Mesenchymal stem cell (in vitro differentiated cells and primary cell): Measurements from ENCODE around the gene SYT6.

Source experiments
- DNase-seq: peaks from one replicate; pipeline ENCODE4 v3.0.0-alpha.2; 2013
- H2AFZ ChIP-seq: one replicate; pipeline ENCODE4 v1.6.1; 2013; ENCODE audit warnings: low read depth, mild to moderate bottlenecking, control low read depth, inconsistent platforms, low read length, moderate library complexity
- H2AK5ac ChIP-seq: 2 replicates; pipeline ENCODE4 v1.6.1; 2013; ENCODE audit warnings: low read length, moderate library complexity, mild to moderate bottlenecking, inconsistent platforms; ENCODE audit not compliant: severe bottlenecking
- H2BK120ac ChIP-seq: one replicate; pipeline ENCODE4 v1.6.1; 2013; ENCODE audit warnings: low read depth, mild to moderate bottlenecking, inconsistent platforms, low read length, moderate library complexity
- H2BK12ac ChIP-seq, 2 experiments: one replicate each; pipeline ENCODE4 v1.6.1; 2013; ENCODE audit warnings: inconsistent platforms in 2 of 2, low read length in 2 of 2, mild to moderate bottlenecking in 2 of 2, moderate library complexity in 2 of 2, control low read depth in 1 of 2
- H2BK15ac ChIP-seq: one replicate; pipeline ENCODE4 v1.6.1; 2013; ENCODE audit warnings: mild to moderate bottlenecking, low read depth, inconsistent platforms; ENCODE audit not compliant: poor library complexity, severe bottlenecking
- H2BK5ac ChIP-seq: 2 replicates; pipeline ENCODE4 v1.6.1; 2013; ENCODE audit warnings: low read depth, mild to moderate bottlenecking, low read length, control low read depth, inconsistent platforms; ENCODE audit not compliant: poor library complexity, severe bottlenecking
- H3K14ac ChIP-seq, 2 experiments: one replicate each; pipeline ENCODE4 v1.6.1; 2013; ENCODE audit warnings: inconsistent platforms in 2 of 2, low read length in 2 of 2, control low read depth in 1 of 2, mild to moderate bottlenecking in 1 of 2, moderate library complexity in 1 of 2
- H3K18ac ChIP-seq, 2 experiments: one replicate each; pipeline ENCODE4 v1.6.1; 2013; ENCODE audit warnings: inconsistent platforms in 2 of 2, low read length in 2 of 2, control low read depth in 1 of 2, low read depth in 1 of 2, mild to moderate bottlenecking in 1 of 2
- H3K23ac ChIP-seq, 2 experiments: one replicate each; pipeline ENCODE4 v1.6.1; 2013; ENCODE audit warnings: inconsistent platforms in 2 of 2, low read length in 2 of 2, mild to moderate bottlenecking in 2 of 2, moderate library complexity in 2 of 2, control low read depth in 1 of 2
- H3K27ac ChIP-seq: 2 replicates; pipeline ENCODE4 v1.5.1; 2013; ENCODE audit warnings: mild to moderate bottlenecking, moderate library complexity, low read length, control low read depth, inconsistent platforms; ENCODE audit not compliant: poor library complexity, severe bottlenecking
- H3K27me3 ChIP-seq, 2 experiments: 2 replicates each; pipeline versions ENCODE4 v1.6.1 to v1.7.0; 2013; ENCODE audit warnings: low read length in 2 of 2, mild to moderate bottlenecking in 2 of 2, moderate library complexity in 2 of 2, control low read depth in 1 of 2, inconsistent platforms in 1 of 2; ENCODE audit not compliant: control insufficient read depth in 1 of 2, insufficient read depth in 1 of 2
- H3K36me3 ChIP-seq, 2 experiments: 2 replicates each; pipeline versions ENCODE4 v1.6.1 to v1.7.0; 2013; ENCODE audit warnings: low read length in 2 of 2, control low read depth in 1 of 2, inconsistent platforms in 1 of 2, low read depth in 1 of 2, mild to moderate bottlenecking in 1 of 2; ENCODE audit not compliant: insufficient read depth in 2 of 2, control insufficient read depth in 1 of 2
- H3K4ac ChIP-seq, 2 experiments: one replicate each; pipeline ENCODE4 v1.6.1; 2013; ENCODE audit warnings: inconsistent platforms in 2 of 2, low read length in 2 of 2, mild to moderate bottlenecking in 2 of 2, moderate library complexity in 2 of 2, control low read depth in 1 of 2, low read depth in 1 of 2
- H3K4me1 ChIP-seq: 2 replicates; pipeline ENCODE4 v1.6.1; 2013; ENCODE audit warnings: low read depth, low read length, control low read depth; ENCODE audit not compliant: control insufficient read depth, insufficient read depth
- H3K4me2 ChIP-seq: 2 replicates; pipeline ENCODE4 v1.6.1; 2013; ENCODE audit warnings: low read length, mild to moderate bottlenecking, inconsistent platforms; ENCODE audit not compliant: poor library complexity, severe bottlenecking
- H3K4me3 ChIP-seq, 2 experiments: 2 replicates each; pipeline versions ENCODE4 v1.5.1 to v1.7.0; 2013; ENCODE audit warnings: low read length in 2 of 2, mild to moderate bottlenecking in 2 of 2, control low read depth in 1 of 2, low read depth in 1 of 2; ENCODE audit not compliant: insufficient read depth in 1 of 2
- H3K79me1 ChIP-seq: replicated peaks from 2 replicates; pipeline ENCODE4 v1.6.1; 2013; ENCODE audit warnings: mild to moderate bottlenecking, control low read depth, low read length, inconsistent platforms; ENCODE audit not compliant: poor library complexity, severe bottlenecking
- H3K9ac ChIP-seq: 2 replicates; pipeline ENCODE4 v1.7.0; 2013; ENCODE audit warnings: mild to moderate bottlenecking, low read length, moderate library complexity
- H3K9me3 ChIP-seq: 2 replicates; pipeline ENCODE4 v1.7.0; 2013; ENCODE audit warnings: mild to moderate bottlenecking, low read length; ENCODE audit not compliant: control insufficient read depth
- H4K8ac ChIP-seq: one replicate; pipeline ENCODE4 v1.6.1; 2013; ENCODE audit warnings: inconsistent platforms, mild to moderate bottlenecking, low read length, moderate library complexity
- H4K91ac ChIP-seq: one replicate; pipeline ENCODE4 v1.6.1; 2013; ENCODE audit warnings: mild to moderate bottlenecking, low read length, inconsistent platforms
- WGBS: methylation state at CpG from one replicate; pipeline ENCODE4 v1.1.7; 2013; ENCODE audit warnings: mixed read lengths; 5-methylcytosine and 5-hydroxymethylcytosine counted together

Gene SYT6

DNA sequence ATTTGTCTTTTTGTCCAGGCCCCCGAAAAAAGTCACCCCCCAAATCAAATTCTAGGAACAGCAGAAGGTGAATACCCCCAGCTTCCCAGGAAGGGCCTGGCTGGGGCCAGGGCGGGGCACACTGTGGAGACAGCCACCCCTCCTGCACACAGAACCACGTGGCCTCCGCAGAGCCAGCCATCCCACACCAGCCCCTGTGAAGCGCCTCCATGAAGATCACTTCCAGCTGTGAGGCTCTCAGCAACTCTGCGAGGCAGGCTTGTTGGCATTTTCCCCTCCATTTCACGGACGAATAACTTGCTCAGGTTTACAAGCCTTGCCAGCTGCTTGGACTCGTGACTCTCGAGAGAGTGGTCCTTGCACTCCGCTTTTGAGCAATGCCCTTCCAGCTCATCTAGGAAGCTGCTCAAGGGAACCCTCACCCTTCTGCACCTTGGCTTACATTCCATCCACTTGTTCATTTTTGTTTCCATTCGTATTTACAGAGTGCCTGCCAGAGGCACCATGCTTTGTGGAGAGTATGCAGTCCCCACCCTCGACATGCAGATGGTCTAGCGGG lies 48.2 kb downstream of the SYT6 start:
- no peaks in the 10 kb centered on the region for H3K9me3 ChIP-seq
- H3K27me3 ChIP-seq: peaks cover 54 to 72% of the 10 kb centered on the region in 2 experiments
- H3K14ac ChIP-seq: no peak overlapping the region
- 71% methylated on average over 14 of the region's 14 CpGs for WGBS
- H4K91ac ChIP-seq: no peak overlapping the region
- peaks cover 14% of the 10 kb centered on the region for H3K4me1 ChIP-seq
- no peak overlapping the region for H3K4me2 ChIP-seq
- H2AFZ ChIP-seq: no peak overlapping the region
- DNase-seq: no peak
- H3K23ac ChIP-seq: no peak overlapping the region
- no peak overlapping the region for H2BK120ac ChIP-seq
- H4K8ac ChIP-seq: no peak overlapping the region
- no peak overlapping the region for H3K9ac ChIP-seq
- H3K4me3 ChIP-seq: no peak overlapping the region
- H2BK12ac ChIP-seq: no peak overlapping the region
- H3K18ac ChIP-seq: no peak overlapping the region
- H2BK15ac ChIP-seq: no peak overlapping the region
- H2BK5ac ChIP-seq: no peak overlapping the region
- no peak overlapping the region for H3K27ac ChIP-seq
- no peaks in the 10 kb centered on the region for H3K79me1 ChIP-seq
- H2AK5ac ChIP-seq: no peak overlapping the region
- H3K36me3 ChIP-seq: no peaks in the 10 kb centered on the region
- H3K4ac ChIP-seq: no peak overlapping the region

- Histone ChIP-seq H3K9ac (no peak overlapping the region), H3K27me3 (peaks cover 54 to 74% of the 10 kb centered on the region in 2 experiments), H2BK15ac (no peak overlapping the region), H3K23ac (no peak overlapping the region), H2AK5ac (no peak overlapping the region), H3K4me2 (no peak overlapping the region), H2AFZ (no peak overlapping the region), H3K18ac (no peak overlapping the region), H3K4me1 (peaks cover 14% of the 10 kb centered on the region), H3K4me3 (no peak overlapping the region), H2BK5ac (no peak overlapping the region), H4K91ac (no peak overlapping the region), H3K9me3 (no peaks in the 10 kb centered on the region), H4K8ac (no peak overlapping the region), H3K4ac (no peak overlapping the region), H3K36me3 (no peaks in the 10 kb centered on the region), H2BK120ac (no peak overlapping the region), H3K27ac (no peak overlapping the region), H3K79me1 (no peaks in the 10 kb centered on the region), H3K14ac (no peak overlapping the region), H2BK12ac (no peak overlapping the region)
- 81% methylated on average over 3 of the region's 3 CpGs for WGBS
- DNase-seq: no peak
Observed at GRCh38 chr1:114104949-114105348, 48.7 kb downstream of the SYT6 start.

GRCh38 chr1:114103992-114104391 lies 49.7 kb downstream of the SYT6 start:
- Histone ChIP-seq H3K18ac (no peak overlapping the region), H2BK5ac (no peak overlapping the region), H3K9me3 (no peaks in the 10 kb centered on the region), H3K14ac (no peak overlapping the region), H3K23ac (no peak overlapping the region), H3K79me1 (no peaks in the 10 kb centered on the region), H4K91ac (no peak overlapping the region), H3K4ac (no peak overlapping the region), H3K27me3 (peaks cover 60 to 79% of the 10 kb centered on the region in 2 experiments), H3K4me2 (no peak overlapping the region), H3K36me3 (no peaks in the 10 kb centered on the region), H3K4me1 (peaks cover 14% of the 10 kb centered on the region), H3K9ac (no peak overlapping the region), H3K27ac (no peak overlapping the region), H2BK15ac (no peak overlapping the region), H3K4me3 (no peak overlapping the region), H2BK12ac (no peak overlapping the region), H2BK120ac (no peak overlapping the region), H2AFZ (no peak overlapping the region), H2AK5ac (no peak overlapping the region), H4K8ac (no peak overlapping the region)
- DNase-seq: no peak
- 66% methylated on average over 2 of the region's 2 CpGs for WGBS

- H2BK5ac ChIP-seq: no peak overlapping the region
- peaks cover 62 to 79% of the 10 kb centered on the region in 2 experiments for H3K27me3 ChIP-seq
- H2BK15ac ChIP-seq: no peak overlapping the region
- DNase-seq: no peak
- no peak overlapping the region for H3K4me2 ChIP-seq
- no peaks in the 10 kb centered on the region for H3K79me1 ChIP-seq
- no peak overlapping the region for H3K27ac ChIP-seq
- H2BK12ac ChIP-seq: no peak overlapping the region
- no peaks in the 10 kb centered on the region for H3K9me3 ChIP-seq
- H4K8ac ChIP-seq: no peak overlapping the region
- no peak overlapping the region for H2BK120ac ChIP-seq
- no peak overlapping the region for H3K9ac ChIP-seq
- H3K4me1 ChIP-seq: peaks cover 11% of the 10 kb centered on the region
- H3K14ac ChIP-seq: no peak overlapping the region
- no peak overlapping the region for H2AFZ ChIP-seq
- H3K36me3 ChIP-seq: no peaks in the 10 kb centered on the region
- H3K18ac ChIP-seq: no peak overlapping the region
- no peak overlapping the region for H3K23ac ChIP-seq
- no peak overlapping the region for H4K91ac ChIP-seq
- no peak overlapping the region for H3K4me3 ChIP-seq
- no peak overlapping the region for H2AK5ac ChIP-seq
- WGBS: 78% methylated on average over 2 of the region's 2 CpGs
- H3K4ac ChIP-seq: no peak overlapping the region
Observed at GRCh38 chr1:114102136-114102535, 51.5 kb downstream of the SYT6 start.
